ENCODE measurements around the gene GJA3. TPM values are rescaled to one million over a fixed set of nuclear protein-coding genes. Genes with fewer than 3 reads are reported as not detected.

GJA3 gene
- total RNA-seq, 2 experiments from 2014 or later, result not detected

GRCh38 chr13:20124303-20124702 lies 36.5 kb downstream of the GJA3 start:
- Histone ChIP-seq H3K4me3 (ENCODE audit: low read depth, low read length, poor library complexity, severe bottlenecking) (no peak overlapping the region), H2AFZ (ENCODE audit: low read length) (no peak overlapping the region), H3K9me3 (ENCODE audit: low read length) (no peaks in the 10 kb centered on the region), H3K4me1 (ENCODE audit: insufficient read depth, low read length, poor library complexity, severe bottlenecking) (no peaks in the 10 kb centered on the region), H3K36me3 (ENCODE audit: insufficient read depth, low read length) (no peaks in the 10 kb centered on the region), H3K27ac (ENCODE audit: low read depth, low read length, poor library complexity, severe bottlenecking) (no peak overlapping the region), H3K79me2 (ENCODE audit: insufficient read depth, low read depth, low read length) (no peaks in the 10 kb centered on the region), H3K9me2 (ENCODE audit: insufficient read depth, low read length) (no peaks in the 10 kb centered on the region), H4K20me1 (ENCODE audit: insufficient read depth, low read length) (no peaks in the 10 kb centered on the region), H3K4me2 (ENCODE audit: low read length) (no peak overlapping the region)
- TF ChIP-seq CTCF (conservative IDR thresholded peaks at IDR 0.05; ENCODE audit: low read length) (no peak), EZH2phosphoT487 (IDR thresholded peaks at IDR 0.05; ENCODE audit: borderline replicate concordance, low read depth, low read length) (no peak)
- POLR2A ChIA-PET, result interaction anchor here (0.6 kb wide), 2 partner anchors 9 to 197 kb away, joined by 3 to 4 read pairs; no protein-coding TSS in a partner anchor
- DNase-seq (ENCODE audit: low spot score), result no peak
- intact Hi-C loops (cut with micrococcal nuclease; ENCODE audit: unreplicated experiment), result no loop called here
- BruUV-seq (replicated peaks), result no TSS peak
- CTCF ChIA-PET (ENCODE audit: unreplicated experiment), result no interaction called here

GRCh38 chr13:20121159-20121525 lies 39.7 kb downstream of the GJA3 start:
- intact Hi-C loops (cut with micrococcal nuclease; ENCODE audit: unreplicated experiment), result no loop called here
- CTCF ChIA-PET (ENCODE audit: unreplicated experiment), result no interaction called here

GRCh38 chr13:20119960-20120359 lies 40.9 kb downstream of the GJA3 start:
- H3K4me3 ChIP-seq (ENCODE audit: low read depth, low read length, poor library complexity, severe bottlenecking), result peak overlapping the region; percentile 15
- no peaks in the 10 kb centered on the region for H3K79me2 ChIP-seq (ENCODE audit: insufficient read depth, low read depth, low read length)
- peak overlapping the region; percentile 72 for H2AFZ ChIP-seq (ENCODE audit: low read length)
- H4K20me1 ChIP-seq (ENCODE audit: insufficient read depth, low read length), result no peaks in the 10 kb centered on the region
- TF ChIP-seq EZH2phosphoT487 (IDR thresholded peaks at IDR 0.05; ENCODE audit: borderline replicate concordance, low read depth, low read length) (no peak), CTCF (conservative IDR thresholded peaks at IDR 0.05; ENCODE audit: low read length) (no peak)
- CTCF ChIA-PET (ENCODE audit: unreplicated experiment), result no interaction called here
- no peaks in the 10 kb centered on the region for H3K9me3 ChIP-seq (ENCODE audit: low read length)
- BruUV-seq (replicated peaks), result no TSS peak
- no peaks in the 10 kb centered on the region for H3K36me3 ChIP-seq (ENCODE audit: insufficient read depth, low read length)
- no peak for DNase-seq (ENCODE audit: low spot score)
- no peaks in the 10 kb centered on the region for H3K9me2 ChIP-seq (ENCODE audit: insufficient read depth, low read length)
- intact Hi-C loops (cut with micrococcal nuclease; ENCODE audit: unreplicated experiment), result no loop called here
- H3K4me1 ChIP-seq (ENCODE audit: insufficient read depth, low read length, poor library complexity, severe bottlenecking), result no peaks in the 10 kb centered on the region
- H3K4me2 ChIP-seq (ENCODE audit: low read length), result peak overlapping the region; percentile 44
- H3K27ac ChIP-seq (ENCODE audit: low read depth, low read length, poor library complexity, severe bottlenecking), result no peak overlapping the region
- POLR2A ChIA-PET, result no interaction called here

More at GRCh38 chr13:20121159-20121525, 39.7 kb downstream of the GJA3 start:
- Histone ChIP-seq H3K9me2 (ENCODE audit: insufficient read depth, low read length) (no peaks in the 10 kb centered on the region), H3K4me2 (ENCODE audit: low read length) (no peak overlapping the region), H4K20me1 (ENCODE audit: insufficient read depth, low read length) (no peaks in the 10 kb centered on the region), H3K9me3 (ENCODE audit: low read length) (no peaks in the 10 kb centered on the region), H3K4me3 (ENCODE audit: low read depth, low read length, poor library complexity, severe bottlenecking) (no peak overlapping the region), H3K4me1 (ENCODE audit: insufficient read depth, low read length, poor library complexity, severe bottlenecking) (no peaks in the 10 kb centered on the region), H3K36me3 (ENCODE audit: insufficient read depth, low read length) (no peaks in the 10 kb centered on the region), H3K27ac (ENCODE audit: low read depth, low read length, poor library complexity, severe bottlenecking) (no peak overlapping the region), H3K79me2 (ENCODE audit: insufficient read depth, low read depth, low read length) (no peaks in the 10 kb centered on the region), H2AFZ (ENCODE audit: low read length) (no peak overlapping the region)
- TF ChIP-seq CTCF (conservative IDR thresholded peaks at IDR 0.05; ENCODE audit: low read length), result no peak
- TF ChIP-seq EZH2phosphoT487 (IDR thresholded peaks at IDR 0.05; ENCODE audit: borderline replicate concordance, low read depth, low read length), result no peak
- no TSS peak for BruUV-seq (replicated peaks)
- DNase-seq (ENCODE audit: low spot score), result no peak
- POLR2A ChIA-PET, result no interaction called here
